Kidney epithelial cell (primary cell): ENCODE results near the gene CAVIN2. TPM values are rescaled to one million over a fixed set of nuclear protein-coding genes. Genes with fewer than 3 reads are reported as not detected.

Experiments
- DNase-seq: peaks from one replicate; pipeline ENCODE4 v3.0.0-alpha.2; 2010; ENCODE audit warnings: low read depth
- H3K27me3 ChIP-seq: 2 replicates; pipeline ENCODE4 v1.6.0; 2011; ENCODE audit warnings: low read length; ENCODE audit not compliant: control insufficient read depth, insufficient read depth
- H3K36me3 ChIP-seq: 2 replicates; pipeline ENCODE4 v1.5.1; 2011; ENCODE audit warnings: low read length; ENCODE audit not compliant: control insufficient read depth, insufficient read depth
- H3K4me3 ChIP-seq: 2 replicates; pipeline ENCODE4 v1.5.1; 2011; ENCODE audit warnings: low read depth, mild to moderate bottlenecking, control low read depth, low read length
- CTCF ChIP-seq: IDR thresholded peaks from 2 replicates; pipeline ENCODE4 v1.5.1; 2011; ENCODE audit warnings: mild to moderate bottlenecking, moderate library complexity, low read length, control low read depth, inconsistent platforms; ENCODE audit not compliant: insufficient read depth, poor library complexity, severe bottlenecking
- total RNA-seq: library from RNA; depleted of rRNA; stranded (reverse); fragments of >200 nt; gene quantifications from 2 replicates; pipeline ENCODE4 v1.2.3, GENCODE V29; 2015

CAVIN2 gene
- total RNA-seq, 1 donor from 2014 or later = 0.21 TPM

- H3K36me3 ChIP-seq = no peaks in the 10 kb centered on the region
- no peak overlapping the region for H3K4me3 ChIP-seq
- no peak for TF ChIP-seq CTCF
- no peak for DNase-seq
- no peaks in the 10 kb centered on the region for H3K27me3 ChIP-seq
Observed at GRCh38 chr2:191853843-191854242, 7.0 kb upstream of the CAVIN2 start.

- no peak overlapping the region for H3K4me3 ChIP-seq
- DNase-seq = no peak
- no peaks in the 10 kb centered on the region for H3K27me3 ChIP-seq
- no peaks in the 10 kb centered on the region for H3K36me3 ChIP-seq
- TF ChIP-seq CTCF = no peak
Observed at GRCh38 chr2:191851158-191851557, 4.3 kb upstream of the CAVIN2 start.

GRCh38 chr2:191848771-191849767 lies 2.2 kb upstream of the CAVIN2 start:
- no peak for DNase-seq
- TF ChIP-seq CTCF = no peak
- Histone ChIP-seq H3K4me3 (no peak overlapping the region), H3K36me3 (no peaks in the 10 kb centered on the region), H3K27me3 (no peaks in the 10 kb centered on the region)

- no peaks in the 10 kb centered on the region for H3K36me3 ChIP-seq
- no peaks in the 10 kb centered on the region for H3K27me3 ChIP-seq
- TF ChIP-seq CTCF = no peak
- no peak overlapping the region for H3K4me3 ChIP-seq
- no peak for DNase-seq
Observed at GRCh38 chr2:191847764-191848163, 876 bp upstream of the CAVIN2 start.

GRCh38 chr2:191845876-191846514 lies 893 bp downstream of the CAVIN2 start:
- no peak for DNase-seq
- Histone ChIP-seq H3K27me3 (no peaks in the 10 kb centered on the region), H3K36me3 (no peaks in the 10 kb centered on the region), H3K4me3 (no peak overlapping the region)
- no peak for TF ChIP-seq CTCF
